ENCODE results near the gene SLIT1.

- TF ChIP-seq, protein P1, sequence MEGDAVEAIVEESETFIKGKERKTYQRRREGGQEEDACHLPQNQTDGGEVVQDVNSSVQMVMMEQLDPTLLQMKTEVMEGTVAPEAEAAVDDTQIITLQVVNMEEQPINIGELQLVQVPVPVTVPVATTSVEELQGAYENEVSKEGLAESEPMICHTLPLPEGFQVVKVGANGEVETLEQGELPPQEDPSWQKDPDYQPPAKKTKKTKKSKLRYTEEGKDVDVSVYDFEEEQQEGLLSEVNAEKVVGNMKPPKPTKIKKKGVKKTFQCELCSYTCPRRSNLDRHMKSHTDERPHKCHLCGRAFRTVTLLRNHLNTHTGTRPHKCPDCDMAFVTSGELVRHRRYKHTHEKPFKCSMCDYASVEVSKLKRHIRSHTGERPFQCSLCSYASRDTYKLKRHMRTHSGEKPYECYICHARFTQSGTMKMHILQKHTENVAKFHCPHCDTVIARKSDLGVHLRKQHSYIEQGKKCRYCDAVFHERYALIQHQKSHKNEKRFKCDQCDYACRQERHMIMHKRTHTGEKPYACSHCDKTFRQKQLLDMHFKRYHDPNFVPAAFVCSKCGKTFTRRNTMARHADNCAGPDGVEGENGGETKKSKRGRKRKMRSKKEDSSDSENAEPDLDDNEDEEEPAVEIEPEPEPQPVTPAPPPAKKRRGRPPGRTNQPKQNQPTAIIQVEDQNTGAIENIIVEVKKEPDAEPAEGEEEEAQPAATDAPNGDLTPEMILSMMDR (IDR thresholded peaks at IDR 0.05) = no peak
- TF ChIP-seq POLR2A (IDR thresholded peaks at IDR 0.05) = no peak
Measured at GRCh38 chr10:97063271-97063982, 122.3 kb downstream of the SLIT1 start.

All from lower leg skin (tissue), 3 donors.